Endodermal cell (in vitro differentiated cells): ENCODE measurements around the gene KCNQ5. TPM values are rescaled to one million over a fixed set of nuclear protein-coding genes. Genes with fewer than 3 reads are reported as not detected.

Experiments
- DNase-seq: peaks from one replicate; pipeline ENCODE4 v3.0.0-alpha.2; 2017
- H3K27ac ChIP-seq: 2 replicates; pipeline ENCODE4 v1.5.1; 2013; ENCODE audit warnings: mild to moderate bottlenecking, low read depth, low read length, moderate library complexity
- H3K27me3 ChIP-seq: 2 replicates; pipeline ENCODE4 v1.6.1; 2013; ENCODE audit warnings: mild to moderate bottlenecking, low read length, moderate library complexity; ENCODE audit not compliant: insufficient read depth, control insufficient read depth, poor library complexity, severe bottlenecking
- H3K36me3 ChIP-seq: 2 replicates; pipeline ENCODE4 v1.7.0; 2013; ENCODE audit warnings: mild to moderate bottlenecking, low read length, moderate library complexity; ENCODE audit not compliant: control insufficient read depth, insufficient read depth
- H3K4me1 ChIP-seq: one replicate; pipeline ENCODE4 v1.7.0; 2013; ENCODE audit warnings: low read length; ENCODE audit not compliant: control insufficient read depth, insufficient read depth
- H3K4me3 ChIP-seq: 2 replicates; pipeline ENCODE4 v1.5.1; 2013; ENCODE audit warnings: mild to moderate bottlenecking, low read length, moderate library complexity
- H3K9ac ChIP-seq: 2 replicates; pipeline ENCODE4 v1.6.1; 2013; ENCODE audit warnings: mild to moderate bottlenecking, low read length, moderate library complexity; ENCODE audit not compliant: poor library complexity, severe bottlenecking; ENCODE audit errors: extremely low read depth
- H3K9me3 ChIP-seq: 2 replicates; pipeline ENCODE4 v1.6.1; 2013; ENCODE audit warnings: mild to moderate bottlenecking, low read length, moderate library complexity; ENCODE audit not compliant: control insufficient read depth
- H3K27ac Mint-ChIP-seq: 2 replicates; pipeline ENCODE4 v1.8.0; 2020; ENCODE audit warnings: mixed read lengths
- H3K27me3 Mint-ChIP-seq: 2 replicates; pipeline ENCODE4 v1.8.0; 2021; ENCODE audit warnings: mild to moderate bottlenecking, mixed read lengths; ENCODE audit not compliant: insufficient read depth
- H3K36me3 Mint-ChIP-seq: 2 replicates; pipeline ENCODE4 v1.8.0; 2020; ENCODE audit warnings: low read depth, mixed read lengths
- H3K4me1 Mint-ChIP-seq: 2 replicates; pipeline ENCODE4 v1.8.0; 2020; ENCODE audit warnings: mixed read lengths
- H3K4me3 Mint-ChIP-seq: 2 replicates; pipeline ENCODE4 v1.8.0; 2020; ENCODE audit warnings: mild to moderate bottlenecking, moderate library complexity, mixed read lengths
- H3K9me3 Mint-ChIP-seq: 2 replicates; pipeline ENCODE4 v1.8.0; 2020; ENCODE audit warnings: mild to moderate bottlenecking, mixed read lengths
- CTCF ChIP-seq: fragments of 200-600 bp; sonication (generic); conservative IDR thresholded peaks from 2 replicates; pipeline ENCODE4 v1.5.0; 2021; ENCODE audit warnings: antibody characterized with exemption, mild to moderate bottlenecking
- WGBS, 2 experiments: methylation state at CpG; one replicate each; pipeline versions ENCODE4 v1.1.5 to v1.1.7; 2013; ENCODE audit warnings: missing lambda C conversion rate in 2 of 2, mixed read lengths in 1 of 2; ENCODE audit not compliant: insufficient coverage in 1 of 2, insufficient read length in 1 of 2; 5-methylcytosine and 5-hydroxymethylcytosine counted together
- total RNA-seq, 2 donors: library from RNA; stranded (reverse); fragmentation: NEBNext Ultra II Directional in 1 of 2; extraction: Animal tissue kit (Norgen Biotek cat#: 25700) in 1 of 2; gene quantifications; 2 replicates in 1 of 2; 3 replicates in 1 of 2; pipeline ENCODE4 v1.2.1, GENCODE V29; 2021

Gene KCNQ5
- total RNA-seq, 2 donors from 2014 or later: 2.4 to 8.3 TPM

- H3K27me3 ChIP-seq: no peaks in the 10 kb centered on the region
- no peak for DNase-seq
- Mint-ChIP-seq H3K27ac (no peak overlapping the region), H3K4me1 (no peaks in the 10 kb centered on the region), H3K9me3 (no peaks in the 10 kb centered on the region), H3K4me3 (no peak overlapping the region), H3K36me3 (no peaks in the 10 kb centered on the region), H3K27me3 (no peaks in the 10 kb centered on the region)
- no peaks in the 10 kb centered on the region for H3K36me3 ChIP-seq
- WGBS, 2 experiments: 91 to 93% methylated on average over 4 of the region's 4 CpGs
- no peak for TF ChIP-seq CTCF
- no peak overlapping the region for H3K4me3 ChIP-seq
- peaks cover 2% of the 10 kb centered on the region for H3K4me1 ChIP-seq
- no peak overlapping the region for H3K9ac ChIP-seq
- H3K27ac ChIP-seq: no peak overlapping the region
- H3K9me3 ChIP-seq: no peaks in the 10 kb centered on the region
Observed at GRCh38 chr6:73174646-73175045, 552.8 kb downstream of the KCNQ5 start.

DNA sequence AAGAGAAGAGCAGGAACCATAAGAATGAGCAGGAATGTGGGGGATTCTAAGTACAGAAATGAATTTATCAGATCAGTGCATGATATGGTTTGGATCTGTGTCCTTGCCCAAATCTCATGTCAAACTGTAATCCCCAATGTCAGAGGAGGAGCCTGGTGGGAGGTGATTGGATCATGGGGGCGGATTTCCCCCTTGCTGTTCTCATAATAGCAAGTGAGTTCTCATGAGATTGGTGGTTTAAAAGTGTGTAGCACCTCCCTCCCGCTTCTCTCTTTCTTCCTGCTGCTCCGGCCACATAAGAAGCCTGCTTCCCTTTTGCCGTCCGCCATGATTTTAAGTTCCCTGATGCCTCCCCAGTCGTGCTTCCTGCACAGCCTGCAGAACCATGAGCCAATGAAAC lies 554.2 kb downstream of the KCNQ5 start:
- no peaks in the 10 kb centered on the region for H3K27me3 Mint-ChIP-seq
- no peak overlapping the region for H3K4me3 ChIP-seq
- no peaks in the 10 kb centered on the region for H3K9me3 Mint-ChIP-seq
- DNase-seq: no peak
- H3K4me3 Mint-ChIP-seq: no peak overlapping the region
- TF ChIP-seq CTCF: no peak
- H3K4me1 Mint-ChIP-seq: no peaks in the 10 kb centered on the region
- WGBS, 2 experiments: 68 to 95% methylated on average over 4 to 6 of the region's 6 CpGs
- H3K36me3 Mint-ChIP-seq: no peaks in the 10 kb centered on the region
- H3K27me3 ChIP-seq: no peaks in the 10 kb centered on the region
- no peaks in the 10 kb centered on the region for H3K36me3 ChIP-seq
- H3K27ac ChIP-seq: no peak overlapping the region
- no peak overlapping the region for H3K27ac Mint-ChIP-seq
- H3K9ac ChIP-seq: no peak overlapping the region
- H3K9me3 ChIP-seq: no peaks in the 10 kb centered on the region
- H3K4me1 ChIP-seq: peaks cover 2% of the 10 kb centered on the region

- 96% methylated on average over 3 to 5 of the region's 5 CpGs for WGBS, 2 experiments
- no peak for TF ChIP-seq CTCF
- Mint-ChIP-seq H3K9me3 (no peaks in the 10 kb centered on the region), H3K4me3 (no peak overlapping the region), H3K36me3 (no peaks in the 10 kb centered on the region), H3K4me1 (no peaks in the 10 kb centered on the region), H3K27ac (no peak overlapping the region), H3K27me3 (no peaks in the 10 kb centered on the region)
- H3K9me3 ChIP-seq: no peaks in the 10 kb centered on the region
- H3K27ac ChIP-seq: no peak overlapping the region
- no peak for DNase-seq
- H3K4me3 ChIP-seq: no peak overlapping the region
- H3K4me1 ChIP-seq: peaks cover 2% of the 10 kb centered on the region
- H3K36me3 ChIP-seq: no peaks in the 10 kb centered on the region
- peaks cover 2% of the 10 kb centered on the region for H3K27me3 ChIP-seq
- no peak overlapping the region for H3K9ac ChIP-seq
Observed at GRCh38 chr6:73177221-73177944, 555.5 kb downstream of the KCNQ5 start.
